HL-60 (cell line): ENCODE results near the gene APOO.

Experiments
- CTCF ChIP-seq: IDR thresholded peaks from one replicate; pipeline ENCODE4 v1.5.1; 2011; ENCODE audit warnings: low read length, control low read depth, inconsistent platforms; ENCODE audit not compliant: insufficient read depth
- POLR2AphosphoS5 ChIP-seq: IDR thresholded peaks from 2 replicates; pipeline ENCODE4 v1.6.1; 2012; ENCODE audit warnings: low read depth
- SPI1 ChIP-seq: IDR thresholded peaks from 2 replicates; pipeline ENCODE4 v1.6.1; 2012; ENCODE audit warnings: low read depth, mild to moderate bottlenecking, borderline replicate concordance

- no peak for TF ChIP-seq POLR2AphosphoS5
- TF ChIP-seq SPI1 = no peak
- no peak for TF ChIP-seq CTCF
Measured at GRCh38 chrX:23788521-23788920, 119.2 kb downstream of the APOO start.
